Thoracic aorta (tissue), 2 donors: ENCODE data around the gene DDX27. TPM values are rescaled to one million over a fixed set of nuclear protein-coding genes. Genes with fewer than 3 reads are reported as not detected.
"Not testable (repeated sequence)": the region's sequence is repeated elsewhere in the genome, so short reads cannot be mapped to it uniquely, and the experiment has no call there.

Experiments
- ATAC-seq: fragments of 150-250 bp; one replicate; pipeline ENCODE4 v1.8.0; 2017; ENCODE audit warnings: low read depth; ENCODE audit not compliant: insufficient number of reproducible peaks, low FRiP score
- DNase-seq: peaks from one replicate; pipeline ENCODE4 v3.0.0-alpha.2; 2020; ENCODE audit warnings: low spot score
- H3K27ac ChIP-seq, 2 donors: fragments of 200-600 bp; sonication (generic); 1 replicate in 1 of 2; 2 replicates in 1 of 2; pipeline ENCODE4 v1.5.1; 2016; ENCODE audit warnings: mild to moderate bottlenecking in 2 of 2, moderate library complexity in 2 of 2
- H3K27me3 ChIP-seq: fragments of 200-600 bp; sonication (generic); replicated peaks from 2 replicates; pipeline ENCODE4 v1.6.0; 2016; ENCODE audit warnings: mild to moderate bottlenecking; ENCODE audit not compliant: insufficient read depth
- H3K36me3 ChIP-seq: fragments of 200-600 bp; sonication (generic); one replicate; pipeline ENCODE4 v1.5.1; 2016
- H3K4me1 ChIP-seq, 2 donors: fragments of 200-600 bp; sonication (generic); 1 replicate in 1 of 2; 2 replicates in 1 of 2; pipeline versions ENCODE4 v1.5.1 to v1.6.0; 2016; ENCODE audit warnings: low read depth in 2 of 2, mild to moderate bottlenecking in 1 of 2; ENCODE audit not compliant: control insufficient read depth in 1 of 2
- H3K4me3 ChIP-seq: fragments of 200-600 bp; sonication (generic); 2 replicates; pipeline ENCODE4 v1.5.1; 2016; ENCODE audit warnings: mild to moderate bottlenecking
- H3K9me3 ChIP-seq: fragments of 200-600 bp; sonication (generic); 2 replicates; pipeline ENCODE4 v1.5.1; 2016
- total RNA-seq, 2 donors: library from RNA; depleted of rRNA; stranded (reverse); fragments of >200 nt; gene quantifications; one replicate each; pipeline versions ENCODE4 v1.1.0 to v1.2.3, GENCODE V29; 2016
- TF ChIP-seq, protein P1 (sequence below): fragments of 200-600 bp; sonication (generic); IDR thresholded peaks from one replicate; pipeline ENCODE4 v1.5.1; 2019; ENCODE audit warnings: antibody characterized with exemption

DDX27 gene
- total RNA-seq, 2 donors from 2014 or later: 35.3 to 35.9 TPM

- Histone ChIP-seq H3K9me3 (no peaks in the 10 kb centered on the region), H3K4me1 (peaks cover 8 to 15% of the 10 kb centered on the region in 2 donors), H3K27ac (peak within 1 kb of the TSS; percentile 83 to 93), H3K36me3 (no peaks in the 10 kb centered on the region), H3K27me3 (no peaks in the 10 kb centered on the region), H3K4me3 (peak within 1 kb of the TSS; percentile 83)
- TF ChIP-seq, protein P1, sequence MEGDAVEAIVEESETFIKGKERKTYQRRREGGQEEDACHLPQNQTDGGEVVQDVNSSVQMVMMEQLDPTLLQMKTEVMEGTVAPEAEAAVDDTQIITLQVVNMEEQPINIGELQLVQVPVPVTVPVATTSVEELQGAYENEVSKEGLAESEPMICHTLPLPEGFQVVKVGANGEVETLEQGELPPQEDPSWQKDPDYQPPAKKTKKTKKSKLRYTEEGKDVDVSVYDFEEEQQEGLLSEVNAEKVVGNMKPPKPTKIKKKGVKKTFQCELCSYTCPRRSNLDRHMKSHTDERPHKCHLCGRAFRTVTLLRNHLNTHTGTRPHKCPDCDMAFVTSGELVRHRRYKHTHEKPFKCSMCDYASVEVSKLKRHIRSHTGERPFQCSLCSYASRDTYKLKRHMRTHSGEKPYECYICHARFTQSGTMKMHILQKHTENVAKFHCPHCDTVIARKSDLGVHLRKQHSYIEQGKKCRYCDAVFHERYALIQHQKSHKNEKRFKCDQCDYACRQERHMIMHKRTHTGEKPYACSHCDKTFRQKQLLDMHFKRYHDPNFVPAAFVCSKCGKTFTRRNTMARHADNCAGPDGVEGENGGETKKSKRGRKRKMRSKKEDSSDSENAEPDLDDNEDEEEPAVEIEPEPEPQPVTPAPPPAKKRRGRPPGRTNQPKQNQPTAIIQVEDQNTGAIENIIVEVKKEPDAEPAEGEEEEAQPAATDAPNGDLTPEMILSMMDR: no peak
- peak; percentile 70 for DNase-seq
- peak; percentile 87 for ATAC-seq
Measured at GRCh38 chr20:49187851-49188641, 31.2 kb upstream of the DDX27 start, which contains the start of gene STAU1. TSS of gene STAU1 (minus strand) at chr20:49188334. CDS start at chr20:49166201, 22,133 bp downstream.

- not testable (repeated sequence) for H3K4me3 ChIP-seq, ATAC-seq, H3K27ac ChIP-seq, DNase-seq, H3K27me3 ChIP-seq, H3K9me3 ChIP-seq, H3K4me1 ChIP-seq, H3K36me3 ChIP-seq
Measured at GRCh38 chr20:49192944-49193518, 26.2 kb upstream of the DDX27 start.

DNA sequence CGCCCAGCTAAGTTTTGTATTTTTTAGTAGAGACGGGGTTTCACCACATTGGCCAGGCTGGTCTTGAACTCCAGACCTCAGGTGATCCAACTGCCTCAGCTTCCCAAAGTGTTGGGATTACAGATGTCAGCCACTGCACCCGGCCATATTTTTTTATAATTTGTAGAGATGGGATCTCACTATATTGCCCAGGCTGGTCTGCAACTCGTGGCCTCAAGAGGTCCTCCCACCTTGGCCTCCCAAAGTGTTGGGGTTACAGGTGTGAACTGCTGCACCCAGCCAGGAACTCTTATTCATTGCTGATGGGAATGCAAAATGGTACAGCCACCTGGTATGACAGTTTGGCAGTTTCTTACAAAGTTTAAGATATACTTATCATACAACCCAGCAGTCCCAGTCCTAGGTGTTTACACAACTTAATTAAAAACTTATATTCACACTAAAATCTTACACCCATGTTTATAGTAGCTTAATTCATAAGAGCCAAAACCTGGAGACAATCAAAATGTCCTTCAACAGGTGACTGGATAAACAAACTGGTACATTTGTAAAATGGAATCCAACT is 19.4 kb upstream of the DDX27 start:
- no peak overlapping the region for H3K27ac ChIP-seq
- TF ChIP-seq, protein P1: no peak
- no peaks in the 10 kb centered on the region for H3K9me3 ChIP-seq
- ATAC-seq: no peak
- H3K4me3 ChIP-seq: no peak overlapping the region
- no peak for DNase-seq
- no peaks in the 10 kb centered on the region for H3K36me3 ChIP-seq
- H3K27me3 ChIP-seq: no peaks in the 10 kb centered on the region
- H3K4me1 ChIP-seq: no peaks in the 10 kb centered on the region

DNA sequence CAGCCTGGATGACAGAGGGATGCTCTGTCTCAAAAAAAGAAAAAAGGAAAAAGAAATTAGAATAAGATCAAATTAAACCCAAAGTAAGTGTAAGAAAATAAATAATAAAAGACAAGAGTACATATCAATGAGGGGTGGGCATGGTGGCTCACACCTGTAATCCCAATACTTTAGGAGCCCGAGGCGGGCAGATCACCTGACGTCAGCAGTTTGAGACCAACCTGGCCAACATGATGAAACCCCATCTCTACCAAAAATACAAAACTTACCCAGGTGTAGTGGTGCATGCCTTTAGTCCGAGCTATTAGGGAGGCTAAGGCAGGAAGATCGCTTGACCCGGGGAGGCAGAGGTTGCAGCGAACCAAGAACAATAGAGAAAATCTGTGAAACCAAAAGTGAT is 16.2 kb upstream of the DDX27 start:
- DNase-seq (no peak), ATAC-seq (no peak)
- TF ChIP-seq, protein P1: no peak
- H3K27ac ChIP-seq: no peak overlapping the region
- H3K4me3 ChIP-seq: no peak overlapping the region
- H3K4me1 ChIP-seq: no peaks in the 10 kb centered on the region
- no peaks in the 10 kb centered on the region for H3K9me3 ChIP-seq
- H3K27me3 ChIP-seq: no peaks in the 10 kb centered on the region
- no peaks in the 10 kb centered on the region for H3K36me3 ChIP-seq

- TF ChIP-seq, protein P1: no peak
- H3K4me1 ChIP-seq: no peaks in the 10 kb centered on the region
- no peak overlapping the region for H3K27ac ChIP-seq
- DNase-seq (no peak), ATAC-seq (no peak)
- H3K4me3 ChIP-seq: no peak overlapping the region
- H3K27me3 ChIP-seq: no peaks in the 10 kb centered on the region
- H3K36me3 ChIP-seq: no peaks in the 10 kb centered on the region
- H3K9me3 ChIP-seq: no peaks in the 10 kb centered on the region
Measured at GRCh38 chr20:49203746-49204145, 15.5 kb upstream of the DDX27 start.
